Inferior parietal cortex (tissue), 1 donor: ENCODE data around the gene CIP2A.
"Not testable (repeated sequence)": the region's sequence is repeated elsewhere in the genome, so short reads cannot be mapped to it uniquely, and the experiment has no call there.

Experiments
- DNase-seq: peaks from one replicate; pipeline ENCODE4 v3.0.0-alpha.2; 2016; ENCODE audit errors: extremely low spot score

Gene CIP2A

GRCh38 chr3:108589081-108589997 lies at the start of gene CIP2A, which contains the start of gene DZIP3:
CIP2A (minus strand) TSS chr3:108589438; CDS start chr3:108589375, 63 bp downstream.
DZIP3 (plus strand) TSS chr3:108589722; CDS start chr3:108605407, 15,685 bp downstream.
- DNase-seq = peak; percentile 83

DNA sequence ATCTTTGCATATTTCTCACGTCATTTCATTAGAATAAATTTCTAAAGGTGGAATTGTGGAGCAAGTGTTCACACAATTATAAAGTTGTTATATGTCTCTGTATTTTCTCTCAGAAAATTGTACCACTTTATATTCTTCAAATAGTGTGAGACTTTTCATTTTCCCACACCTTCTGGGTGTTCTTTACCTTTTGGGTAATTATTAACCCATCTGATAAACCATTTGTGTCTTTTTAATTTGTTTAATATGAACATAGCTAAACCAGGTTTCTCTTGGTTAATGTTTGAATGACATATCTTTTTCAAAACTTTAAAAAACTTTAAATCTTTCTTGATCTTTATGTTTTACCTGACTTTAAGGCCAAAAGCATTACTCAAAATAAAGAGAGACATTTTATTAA lies 40.7 kb upstream of the CIP2A start:
- DNase-seq = no peak

- no peak for DNase-seq
These were observed 34.3 kb upstream of the CIP2A start for GRCh38 chr3:108623504-108623903.

- DNase-seq = no peak
These were observed 31.0 kb upstream of the CIP2A start for GRCh38 chr3:108620250-108620649.

- DNase-seq = not testable (repeated sequence)
These were observed 26.9 kb upstream of the CIP2A start for GRCh38 chr3:108616090-108616489.

DNA sequence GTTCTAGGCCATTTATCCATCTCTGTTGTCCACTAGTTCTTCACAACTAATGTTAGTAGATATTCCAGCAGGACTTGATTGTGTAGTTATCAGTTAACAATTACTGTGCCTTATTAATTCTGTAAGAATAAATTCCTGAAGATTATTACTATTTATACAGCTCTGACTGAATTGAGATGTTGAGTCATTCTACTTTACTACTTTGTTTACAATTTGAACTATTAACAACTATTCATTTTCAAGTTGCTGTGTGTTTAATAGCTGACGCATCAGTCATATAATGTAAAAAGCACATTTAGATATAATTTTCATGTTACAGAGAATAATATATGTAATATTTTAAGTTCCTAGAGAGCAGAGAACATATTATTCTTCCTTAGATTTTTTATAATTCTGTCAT lies 21.4 kb upstream of the CIP2A start:
- no peak for DNase-seq

DNA sequence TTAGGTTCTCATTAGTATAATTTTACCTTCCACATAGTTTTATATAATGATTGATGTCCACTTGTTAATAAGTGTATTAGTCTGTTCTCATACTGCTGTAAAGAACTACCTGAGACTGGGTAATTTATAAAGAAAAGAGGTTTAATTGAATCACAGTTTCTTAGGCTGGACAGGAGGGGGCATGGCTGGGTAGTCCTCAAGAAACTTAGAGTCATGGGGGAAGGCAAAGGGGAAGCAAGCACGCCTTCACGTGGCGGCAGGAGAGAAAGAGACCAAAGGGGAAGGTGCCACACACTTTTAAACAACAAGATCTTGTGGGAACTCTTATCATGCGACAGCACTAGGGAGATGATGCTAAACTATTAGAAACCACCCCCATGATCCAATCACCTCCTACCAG lies 19.5 kb upstream of the CIP2A start:
- no peak for DNase-seq

- no peak for DNase-seq
These were observed 16.3 kb upstream of the CIP2A start for GRCh38 chr3:108605491-108605890.

DNA sequence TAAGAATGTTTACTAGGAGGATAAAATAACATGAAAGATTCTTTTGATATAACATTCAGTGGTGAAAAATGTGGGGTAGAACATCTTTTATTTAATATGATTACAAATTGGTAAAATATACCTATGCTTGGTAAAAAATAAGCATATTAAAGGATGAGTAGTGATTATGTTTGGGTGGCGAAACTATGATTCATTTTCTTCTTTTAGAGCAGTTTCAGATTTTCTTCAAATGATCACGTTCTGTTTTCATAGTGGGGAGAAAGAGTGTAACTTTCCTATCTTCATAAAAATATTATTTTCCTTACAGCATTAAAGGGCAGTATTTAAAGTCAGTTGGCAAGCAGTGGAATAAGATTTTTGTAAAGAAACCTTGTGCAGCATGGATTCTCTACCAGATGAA lies 15.8 kb upstream of the CIP2A start:
- DNase-seq = no peak

GRCh38 chr3:108603691-108604090 lies 14.5 kb upstream of the CIP2A start:
- DNase-seq = no peak

DNA sequence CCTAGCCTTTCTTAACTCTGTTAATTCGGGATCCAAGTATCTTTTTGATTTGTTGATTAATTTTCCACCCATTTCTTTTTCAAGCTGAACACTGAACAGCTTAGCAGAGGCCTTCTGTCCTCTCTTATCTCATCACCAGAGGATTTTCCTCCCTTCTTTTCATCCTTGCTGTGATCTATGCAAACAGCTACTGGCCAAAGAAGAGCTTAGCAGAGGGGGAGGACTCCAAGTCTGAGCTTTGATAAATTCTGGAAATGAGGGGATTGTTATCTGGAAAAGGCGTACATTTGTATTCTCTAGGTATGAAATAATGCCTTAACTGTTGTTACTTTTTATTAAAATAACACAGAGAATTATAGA lies 13.7 kb upstream of the CIP2A start:
- no peak for DNase-seq

- peak; percentile 62 for DNase-seq
These were observed 13.2 kb upstream of the CIP2A start for GRCh38 chr3:108602249-108602934.

- DNase-seq = no peak
These were observed 10.6 kb upstream of the CIP2A start for GRCh38 chr3:108599677-108600409.

DNA sequence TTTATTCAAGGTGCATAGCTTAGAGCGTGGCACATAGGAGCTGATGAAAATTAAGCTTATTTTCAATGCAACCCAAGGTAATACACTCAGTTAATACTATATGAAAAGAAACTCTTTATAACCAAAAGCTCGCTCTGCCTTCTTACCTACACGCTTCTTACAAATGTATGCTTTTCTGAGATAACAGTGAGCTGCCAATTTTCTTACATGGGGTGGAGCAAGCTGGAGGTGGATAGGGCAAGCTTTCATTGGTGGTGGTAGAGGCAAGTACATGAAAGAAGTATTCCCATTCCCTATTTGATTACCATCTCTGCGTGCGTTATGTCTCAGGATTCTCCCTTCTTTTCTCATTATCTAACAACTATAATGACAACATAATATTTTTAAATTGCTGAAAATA lies 9.1 kb upstream of the CIP2A start:
- no peak for DNase-seq

DNA sequence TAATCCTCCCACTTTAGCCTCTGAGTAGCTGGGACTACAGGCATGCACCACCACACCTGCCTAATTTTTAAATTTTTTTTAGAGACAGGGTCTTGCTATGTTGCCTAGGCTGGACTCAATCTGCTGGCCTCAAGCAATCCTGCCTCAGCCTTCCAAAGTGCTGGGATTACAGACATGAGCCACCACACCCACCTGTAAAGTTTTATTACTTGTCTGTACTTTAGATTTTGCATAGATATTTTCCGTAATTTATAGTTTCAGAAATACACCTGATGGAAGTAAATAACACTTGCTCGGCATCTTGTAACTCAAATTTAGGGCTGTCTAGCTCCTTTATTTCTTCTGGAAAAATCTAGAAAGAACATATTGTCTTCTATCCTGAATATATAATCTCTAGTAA lies 6.1 kb upstream of the CIP2A start:
- DNase-seq = no peak

- DNase-seq = no peak
These were observed 1.2 kb upstream of the CIP2A start for GRCh38 chr3:108590460-108590859.

DNA sequence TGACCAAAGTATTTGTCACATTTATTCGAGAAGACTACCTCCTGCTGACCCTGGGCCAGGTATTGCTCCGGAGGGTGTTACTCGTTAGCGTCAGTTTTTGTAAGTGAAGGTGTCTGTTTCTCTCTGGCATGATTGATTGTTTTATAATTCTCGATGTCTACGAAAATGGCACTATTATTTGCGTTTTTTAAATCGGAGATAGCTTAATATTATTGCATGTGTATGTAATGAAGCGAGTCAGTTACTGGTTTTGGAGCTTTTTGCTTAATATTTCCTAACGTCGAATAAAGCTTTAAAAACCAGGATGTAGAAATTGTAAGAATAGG lies 723 bp upstream of the CIP2A start:
- no peak for DNase-seq

DNA sequence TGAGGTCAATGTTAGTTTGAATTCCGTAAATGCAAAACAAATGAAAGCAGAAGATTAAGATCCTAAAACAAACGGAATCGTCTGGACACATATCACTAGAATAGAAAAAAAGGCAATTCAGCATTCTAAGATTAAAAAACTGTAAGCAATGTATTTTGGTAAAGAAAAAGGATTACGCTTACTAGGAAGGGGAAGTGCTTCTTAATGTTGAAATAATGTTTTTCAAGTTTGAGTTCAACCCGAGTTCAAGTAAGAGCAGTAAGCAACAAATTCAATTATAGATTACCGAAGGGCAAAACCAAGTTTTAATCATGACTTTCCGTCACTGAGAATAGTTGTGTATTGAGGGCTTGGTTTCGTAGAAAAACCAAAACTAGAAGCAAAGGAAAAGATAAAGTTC lies 637 bp downstream of the CIP2A start:
- no peak for DNase-seq

DNA sequence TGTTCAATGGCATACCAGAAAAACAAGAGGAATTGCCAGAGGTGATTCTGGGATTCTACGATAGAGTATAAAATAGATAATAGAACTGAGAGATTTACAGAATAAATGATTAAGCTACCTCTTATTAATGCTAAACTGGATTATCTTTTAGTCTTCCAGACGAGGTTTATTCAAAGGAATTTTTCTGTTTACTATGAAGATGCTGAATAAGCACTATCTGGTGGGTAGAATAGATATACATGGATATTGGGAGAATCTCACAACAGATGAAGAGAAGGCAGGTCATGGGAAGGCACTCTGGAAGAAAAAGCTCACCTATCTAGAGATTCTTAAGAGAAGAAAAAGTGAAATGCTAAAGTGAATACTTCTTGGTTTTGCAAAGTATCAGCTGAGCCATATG lies 11.2 kb downstream of the CIP2A start:
- DNase-seq = no peak

DNA sequence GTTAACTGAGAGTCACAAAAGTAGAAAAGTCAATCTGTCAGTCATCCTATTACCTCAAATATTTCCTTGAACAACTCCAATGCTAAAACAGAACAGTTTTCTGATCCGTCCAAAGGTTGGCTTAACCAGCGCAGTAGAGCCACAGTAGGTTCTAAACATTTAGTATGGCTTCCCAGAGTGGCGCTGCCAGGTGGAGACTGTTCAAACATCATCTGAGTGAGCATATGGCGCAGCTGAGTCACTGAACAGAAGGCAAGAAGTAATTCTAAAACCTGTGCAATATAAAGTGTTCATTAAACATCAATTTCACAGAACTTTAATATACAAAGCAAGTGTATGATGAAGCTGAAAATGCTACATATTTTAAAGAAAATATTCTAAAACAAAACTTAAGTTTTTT lies 19.9 kb downstream of the CIP2A start:
- no peak for DNase-seq

- no peak for DNase-seq
These were observed 22.6 kb downstream of the CIP2A start for GRCh38 chr3:108566599-108566998.

DNA sequence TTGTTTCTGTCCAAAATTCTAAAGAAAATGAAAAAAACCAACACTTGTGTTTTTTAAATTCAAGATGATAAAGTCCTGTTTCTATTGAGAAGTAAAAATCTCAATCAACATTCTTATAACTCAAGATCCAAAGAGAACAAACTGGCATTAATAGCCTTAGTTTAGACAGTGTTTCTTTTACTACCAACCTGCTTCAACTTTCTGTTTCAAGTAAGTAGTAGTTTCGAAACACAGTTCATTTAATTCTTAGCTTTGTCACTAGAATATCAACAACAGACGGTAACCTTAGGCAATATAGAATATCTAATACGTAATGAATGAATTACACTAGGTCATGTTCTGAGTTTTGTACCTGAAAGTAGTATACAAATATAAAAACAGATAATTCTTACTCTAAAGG lies 23.7 kb downstream of the CIP2A start:
- no peak for DNase-seq

- no peak for DNase-seq
These were observed 24.7 kb downstream of the CIP2A start for GRCh38 chr3:108564564-108564963.
